HCT116 (cell line): Measurements from ENCODE around the gene MBTPS1. TPM values are rescaled to one million over a fixed set of nuclear protein-coding genes. Genes with fewer than 3 reads are reported as not detected.

Experiments used
- ATAC-seq: fragments of 200-7000 bp; cut with Tn5 transposase; 2 replicates; pipeline ENCODE4 v1.9.1; 2020; ENCODE audit warnings: mild to moderate bottlenecking, moderate library complexity
- BruUV-seq: library from RNA; stranded (reverse); fragments of 400-500 nt; replicated peaks from 2 replicates; lab custom pipeline; 2021; lab: Mats Ljungman, UMichigan
- CTCF ChIA-PET: fragments of 300-600 bp; sonication (Branson Sonifier 250); formaldehyde crosslinking; loops from one replicate; lab custom pipeline; 2021; ENCODE audit warnings: antibody characterized with exemption; lab: Charles Lee
- POLR2A ChIA-PET: fragments of 300-600, 350-600 bp; sonication (Branson Sonifier 250); formaldehyde crosslinking; loops from one replicate; lab custom pipeline; 2021; ENCODE audit warnings: antibody characterized with exemption; lab: Charles Lee
- RAD21 ChIA-PET, 2 experiments: fragments of 300-600 bp; sonication (Branson Sonifier 250); formaldehyde crosslinking; loops; one replicate each; lab custom pipeline; 2023; ENCODE audit warnings: low total read pairs in 2 of 2; ENCODE audit not compliant: uncharacterized antibody in 2 of 2, unreplicated experiment in 2 of 2, low non-redundant PET in 1 of 2; lab: Charles Lee
- DNase-seq: peaks from one replicate; pipeline ENCODE4 v3.0.0-alpha.2; 2010; ENCODE audit warnings: low read depth, low spot score
- H2AFZ ChIP-seq: fragments of 200-600 bp; shearing (Covaris generic), sonication (generic); 2 replicates; pipeline ENCODE4 v1.6.1; 2017; ENCODE audit warnings: low read depth, mixed run types, mixed read lengths, antibody characterized with exemption, low read length; ENCODE audit not compliant: poor library complexity, severe bottlenecking
- H3K27ac ChIP-seq: 2 replicates; pipeline ENCODE4 v1.5.1; 2012; ENCODE audit warnings: low read depth, low read length
- H3K27me3 ChIP-seq: fragments of 200-600 bp; sonication (generic); 2 replicates; pipeline ENCODE4 v1.6.1; 2016; ENCODE audit warnings: mixed run types, low read length, mixed read lengths; ENCODE audit not compliant: insufficient read depth
- H3K36me3 ChIP-seq, 2 experiments: fragments of 200-500 bp in 1 of 2; fragments of 200-600 bp in 1 of 2; sonication (Bioruptor generic) in 1 of 2; sonication (generic) in 1 of 2; 2 replicates each; pipeline versions ENCODE4 v1.5.1 to v1.6.1; 2014 to 2016; ENCODE audit warnings: low read length in 2 of 2, inconsistent platforms in 1 of 2, mixed read lengths in 1 of 2, mixed run types in 1 of 2; ENCODE audit not compliant: insufficient read depth in 2 of 2, control insufficient read depth in 1 of 2
- H3K4me1 ChIP-seq, 2 experiments: fragments of 200-600 bp in 1 of 2; sonication (generic) in 1 of 2; 2 replicates each; pipeline versions ENCODE4 v1.5.1 to v1.6.1; 2012 to 2017; ENCODE audit warnings: low read length in 2 of 2, inconsistent platforms in 1 of 2, mild to moderate bottlenecking in 1 of 2, mixed read lengths in 1 of 2, mixed run types in 1 of 2, moderate library complexity in 1 of 2; ENCODE audit not compliant: insufficient read depth in 2 of 2, control insufficient read depth in 1 of 2
- H3K4me2 ChIP-seq: fragments of 200-600 bp; sonication (generic); 2 replicates; pipeline ENCODE4 v1.6.1; 2017; ENCODE audit warnings: mixed run types, low read length, mixed read lengths
- H3K4me3 ChIP-seq, 2 experiments: fragments of 200-600 bp in 1 of 2; sonication (generic) in 1 of 2; replicated peaks in 1 of 2; 2 replicates each; pipeline ENCODE4 v1.5.1; 2011 to 2016; ENCODE audit warnings: low read length in 2 of 2, control low read depth in 1 of 2, low read depth in 1 of 2, mild to moderate bottlenecking in 1 of 2, mixed read lengths in 1 of 2, mixed run types in 1 of 2
- H3K79me2 ChIP-seq: fragments of 200-600 bp; sonication (generic); 2 replicates; pipeline ENCODE4 v1.6.1; 2017; ENCODE audit warnings: mild to moderate bottlenecking, mixed run types, low read length, moderate library complexity, mixed read lengths; ENCODE audit not compliant: insufficient read depth
- H3K9ac ChIP-seq: fragments of 200-600 bp; sonication (generic); 2 replicates; pipeline ENCODE4 v1.6.1; 2016; ENCODE audit warnings: low read length, mixed read lengths
- H3K9me2 ChIP-seq: fragments of 200-600 bp; sonication (generic), shearing (Covaris generic); 2 replicates; pipeline ENCODE4 v1.6.1; 2017; ENCODE audit warnings: mixed run types, mild to moderate bottlenecking, moderate library complexity; ENCODE audit not compliant: insufficient read depth
- H3K9me3 ChIP-seq, 2 experiments: fragments of 200-500 bp in 1 of 2; fragments of 200-600 bp in 1 of 2; sonication (Bioruptor generic) in 1 of 2; sonication (generic) in 1 of 2; 2 replicates each; pipeline ENCODE4 v1.6.1; 2014 to 2017; ENCODE audit warnings: low read length in 2 of 2, mixed read lengths in 2 of 2, inconsistent platforms in 1 of 2, low read depth in 1 of 2, mild to moderate bottlenecking in 1 of 2, mixed run types in 1 of 2, moderate library complexity in 1 of 2; ENCODE audit not compliant: control insufficient read depth in 1 of 2, insufficient read depth in 1 of 2
- H4K20me1 ChIP-seq: fragments of 200-600 bp; sonication (generic), shearing (Covaris generic); 2 replicates; pipeline ENCODE4 v1.6.1; 2017; ENCODE audit warnings: mixed run types, mild to moderate bottlenecking, moderate library complexity; ENCODE audit not compliant: insufficient read depth
- CBX3 ChIP-seq: IDR thresholded peaks from 2 replicates; pipeline ENCODE4 v1.6.1; 2012; ENCODE audit warnings: low read depth
- EGR1 ChIP-seq: IDR thresholded peaks from 2 replicates; pipeline ENCODE4 v1.6.1; 2012; ENCODE audit warnings: low read depth
- ELF1 ChIP-seq: IDR thresholded peaks from 2 replicates; pipeline ENCODE4 v1.6.1; 2012; ENCODE audit warnings: low read depth, borderline replicate concordance
- EZH2 ChIP-seq: fragments of 200-600 bp; sonication (generic); IDR thresholded peaks from 2 replicates; pipeline ENCODE4 v1.6.1; 2017; ENCODE audit warnings: antibody characterized with exemption, mixed run types
- JUND ChIP-seq: IDR thresholded peaks from 2 replicates; pipeline ENCODE4 v1.6.1; 2012
- RAD21 ChIP-seq: IDR thresholded peaks from 2 replicates; pipeline ENCODE4 v1.6.1; 2012; ENCODE audit warnings: low read depth, mild to moderate bottlenecking
- REST ChIP-seq: IDR thresholded peaks from 2 replicates; pipeline ENCODE4 v1.6.1; 2012; ENCODE audit warnings: low read depth
- SP1 ChIP-seq: IDR thresholded peaks from 2 replicates; pipeline ENCODE4 v1.6.1; 2012; ENCODE audit warnings: low read depth
- SRF ChIP-seq: IDR thresholded peaks from 2 replicates; pipeline ENCODE4 v1.6.1; 2012; ENCODE audit warnings: low read depth
- TCF7L2 ChIP-seq: IDR thresholded peaks from 2 replicates; pipeline ENCODE4 v1.7.0; 2011; ENCODE audit warnings: borderline replicate concordance, inconsistent platforms; ENCODE audit not compliant: insufficient read depth, insufficient read length; ENCODE audit errors: extremely low read depth
- YY1 ChIP-seq: IDR thresholded peaks from 2 replicates; pipeline ENCODE4 v1.6.1; 2011; ENCODE audit warnings: low read length, low read depth, moderate library complexity, mild to moderate bottlenecking; ENCODE audit not compliant: insufficient replicate concordance; ENCODE audit errors: extremely low read depth
- intact Hi-C: fragments of 100-400 bp; cut with micrococcal nuclease; formaldehyde crosslinking; loops from 2 replicates; pipeline ENCODE4 v1.10.0; 2022
- total RNA-seq: library from RNA; stranded (reverse); gene quantifications from one replicate; pipeline ENCODE4 v1.2.1, GENCODE V29; 2021; ENCODE audit not compliant: unreplicated experiment
- TF ChIP-seq, protein P1 (sequence below): IDR thresholded peaks from 2 replicates; pipeline ENCODE4 v1.6.1; 2012
- TF ChIP-seq, protein P2 (sequence below), 3 experiments: fragments of 200-600 bp in 1 of 3; sonication (generic) in 1 of 3; IDR thresholded peaks in 2 of 3; conservative IDR thresholded peaks in 1 of 3; 2 replicates each; pipeline ENCODE4 v1.5.1; 2012 to 2017; ENCODE audit warnings: low read depth in 2 of 3, low read length in 2 of 3, antibody characterized with exemption in 1 of 3, borderline replicate concordance in 1 of 3, control low read depth in 1 of 3, mild to moderate bottlenecking in 1 of 3, mixed read lengths in 1 of 3, mixed run types in 1 of 3, moderate library complexity in 1 of 3; ENCODE audit not compliant: insufficient read depth in 1 of 3
- TF ChIP-seq, protein P3 (sequence below): IDR thresholded peaks from 2 replicates; pipeline ENCODE4 v1.6.1; 2012

MBTPS1 gene
- total RNA-seq, 1 experiment from 2014 or later: 111 TPM

- BruUV-seq: no TSS peak
- Histone ChIP-seq H3K79me2 (no peaks in the 10 kb centered on the region), H2AFZ (no peak overlapping the region), H3K4me2 (no peak overlapping the region), H3K9me3 (peaks cover 0 to 5% of the 10 kb centered on the region in 2 experiments; a peak in 1 of 4 replicates), H3K4me1 (no peaks in the 10 kb centered on the region), H3K36me3 (no peaks in the 10 kb centered on the region), H3K4me3 (no peak overlapping the region), H3K9me2 (no peaks in the 10 kb centered on the region), H3K27ac (no peak overlapping the region), H3K27me3 (no peaks in the 10 kb centered on the region), H3K9ac (no peak overlapping the region), H4K20me1 (no peaks in the 10 kb centered on the region)
- ChIA-PET CTCF (no interaction called here), RAD21 (no interaction called here), POLR2A (no interaction called here)
- intact Hi-C loops: no loop called here
- ATAC-seq (no peak), DNase-seq (no peak)
- TF ChIP-seq SP1 (no peak), YY1 (no peak), REST (no peak), CBX3 (no peak), EGR1 (no peak), EZH2 (no peak), ELF1 (no peak), TCF7L2 (no peak), RAD21 (no peak), SRF (no peak), JUND (no peak)
- TF ChIP-seq, protein P1, sequence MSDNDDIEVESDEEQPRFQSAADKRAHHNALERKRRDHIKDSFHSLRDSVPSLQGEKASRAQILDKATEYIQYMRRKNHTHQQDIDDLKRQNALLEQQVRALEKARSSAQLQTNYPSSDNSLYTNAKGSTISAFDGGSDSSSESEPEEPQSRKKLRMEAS: no peak
- TF ChIP-seq, protein P2, sequence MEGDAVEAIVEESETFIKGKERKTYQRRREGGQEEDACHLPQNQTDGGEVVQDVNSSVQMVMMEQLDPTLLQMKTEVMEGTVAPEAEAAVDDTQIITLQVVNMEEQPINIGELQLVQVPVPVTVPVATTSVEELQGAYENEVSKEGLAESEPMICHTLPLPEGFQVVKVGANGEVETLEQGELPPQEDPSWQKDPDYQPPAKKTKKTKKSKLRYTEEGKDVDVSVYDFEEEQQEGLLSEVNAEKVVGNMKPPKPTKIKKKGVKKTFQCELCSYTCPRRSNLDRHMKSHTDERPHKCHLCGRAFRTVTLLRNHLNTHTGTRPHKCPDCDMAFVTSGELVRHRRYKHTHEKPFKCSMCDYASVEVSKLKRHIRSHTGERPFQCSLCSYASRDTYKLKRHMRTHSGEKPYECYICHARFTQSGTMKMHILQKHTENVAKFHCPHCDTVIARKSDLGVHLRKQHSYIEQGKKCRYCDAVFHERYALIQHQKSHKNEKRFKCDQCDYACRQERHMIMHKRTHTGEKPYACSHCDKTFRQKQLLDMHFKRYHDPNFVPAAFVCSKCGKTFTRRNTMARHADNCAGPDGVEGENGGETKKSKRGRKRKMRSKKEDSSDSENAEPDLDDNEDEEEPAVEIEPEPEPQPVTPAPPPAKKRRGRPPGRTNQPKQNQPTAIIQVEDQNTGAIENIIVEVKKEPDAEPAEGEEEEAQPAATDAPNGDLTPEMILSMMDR (IDR thresholded peaks at IDR 0.05 in 2 of 3, conservative IDR thresholded peaks at IDR 0.05 in 1 of 3; ENCODE audit: borderline replicate concordance in 1 of 3, insufficient read depth in 1 of 3, low read depth in 2 of 3, low read length in 2 of 3): no peak
- TF ChIP-seq, protein P3, sequence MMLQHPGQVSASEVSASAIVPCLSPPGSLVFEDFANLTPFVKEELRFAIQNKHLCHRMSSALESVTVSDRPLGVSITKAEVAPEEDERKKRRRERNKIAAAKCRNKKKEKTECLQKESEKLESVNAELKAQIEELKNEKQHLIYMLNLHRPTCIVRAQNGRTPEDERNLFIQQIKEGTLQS: no peak
Observed at GRCh38 chr16:84032458-84033178, 84.1 kb downstream of the MBTPS1 start.
